Measurements from ENCODE around the gene TALDO1.

DNA sequence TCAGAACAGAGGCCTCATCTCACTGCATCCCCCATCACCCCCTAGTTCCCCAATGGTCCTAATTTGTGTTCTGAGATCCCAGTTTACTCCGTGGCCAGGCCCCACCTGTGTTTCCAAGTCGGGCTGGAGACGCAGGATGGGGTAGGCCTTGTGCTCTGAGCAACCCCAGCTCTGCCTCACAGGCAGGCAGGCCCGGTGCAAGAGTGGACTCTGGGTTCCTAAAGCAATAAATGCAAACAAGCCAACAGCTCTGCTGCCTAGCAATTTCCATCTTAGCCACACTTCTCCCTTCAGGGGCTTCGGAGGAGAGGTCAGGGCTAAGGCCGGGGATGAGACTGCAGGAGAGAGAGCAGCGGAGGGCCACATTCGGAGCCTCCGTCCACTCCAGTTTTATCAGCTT lies 43.8 kb upstream of the TALDO1 start:
- no peak for TF ChIP-seq CTCF (conservative IDR thresholded peaks at IDR 0.05; ENCODE audit: low read length)
- no peak for TF ChIP-seq EZH2phosphoT487 (IDR thresholded peaks at IDR 0.05; ENCODE audit: borderline replicate concordance)

All from Loucy (cell line).